K562 (cell line): ENCODE results near the gene XAB2.

Experiments
- MAFK ChIP-seq: IDR thresholded peaks from 2 replicates; pipeline ENCODE4 v1.6.1; 2011; ENCODE audit warnings: low read length, improper control_type of control experiment
- POLR2AphosphoS5 ChIP-seq: IDR thresholded peaks from 2 replicates; pipeline ENCODE4 v1.6.1; 2011; ENCODE audit warnings: mild to moderate bottlenecking, low read depth, low read length, moderate library complexity; ENCODE audit not compliant: control insufficient read depth, insufficient read depth
- TF ChIP-seq, protein P1 (sequence below): fragments of 250-450 bp; sonication (Bioruptor Pico); IDR thresholded peaks from 2 replicates; pipeline ENCODE4 v1.4.0; 2020; ENCODE audit warnings: mild to moderate bottlenecking

DNA sequence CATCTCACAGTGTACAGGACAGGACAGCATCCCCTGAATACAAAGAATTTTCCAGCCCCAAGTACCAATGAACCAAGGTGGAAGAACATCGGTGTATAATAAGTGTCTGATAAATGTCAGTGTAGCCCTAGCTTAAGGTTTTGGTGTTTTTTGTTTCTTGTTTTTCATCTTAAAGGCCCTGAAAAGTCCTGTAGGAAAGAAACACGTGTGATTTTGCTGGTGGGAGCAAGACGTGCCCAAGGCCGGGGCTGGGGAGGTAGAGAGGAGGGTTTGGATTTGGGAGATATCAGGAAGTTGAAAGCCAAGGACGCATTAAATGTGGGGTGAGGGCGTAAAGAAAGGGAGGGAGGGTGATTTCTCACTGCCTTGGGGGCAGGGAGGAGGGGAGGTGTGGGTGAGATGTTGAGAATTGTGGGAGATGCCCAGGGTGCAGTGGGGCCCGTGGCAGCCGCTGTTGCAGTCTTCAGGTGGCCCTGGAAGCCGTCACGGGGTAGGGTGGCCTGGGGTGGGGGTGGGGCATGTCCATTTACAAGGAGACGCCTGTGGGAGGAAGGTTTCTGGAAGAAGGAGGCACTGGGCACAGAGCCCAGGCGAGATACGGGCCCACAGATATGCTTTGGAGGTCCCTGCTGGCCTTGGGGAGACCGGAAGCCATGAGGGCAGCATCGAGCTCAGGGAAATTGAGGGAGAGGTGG is 27.0 kb downstream of the XAB2 start:
- no peak for TF ChIP-seq MAFK
- TF ChIP-seq POLR2AphosphoS5, result no peak
- TF ChIP-seq, protein P1, sequence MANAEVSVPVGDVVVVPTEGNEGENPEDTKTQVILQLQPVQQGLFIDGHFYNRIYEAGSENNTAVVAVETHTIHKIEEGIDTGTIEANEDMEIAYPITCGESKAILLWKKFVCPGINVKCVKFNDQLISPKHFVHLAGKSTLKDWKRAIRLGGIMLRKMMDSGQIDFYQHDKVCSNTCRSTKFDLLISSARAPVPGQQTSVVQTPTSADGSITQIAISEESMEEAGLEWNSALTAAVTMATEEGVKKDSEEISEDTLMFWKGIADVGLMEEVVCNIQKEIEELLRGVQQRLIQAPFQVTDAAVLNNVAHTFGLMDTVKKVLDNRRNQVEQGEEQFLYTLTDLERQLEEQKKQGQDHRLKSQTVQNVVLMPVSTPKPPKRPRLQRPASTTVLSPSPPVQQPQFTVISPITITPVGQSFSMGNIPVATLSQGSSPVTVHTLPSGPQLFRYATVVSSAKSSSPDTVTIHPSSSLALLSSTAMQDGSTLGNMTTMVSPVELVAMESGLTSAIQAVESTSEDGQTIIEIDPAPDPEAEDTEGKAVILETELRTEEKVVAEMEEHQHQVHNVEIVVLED (CRISPR knock-in tag), result no peak
